Activated T-cell treated with anti-CD3 and anti-CD28 coated beads, Interleukin-2, amount 50 U/mL, for 72 hours (primary cell): ENCODE measurements around the gene DNAL1. TPM values are rescaled to one million over a fixed set of nuclear protein-coding genes. Genes with fewer than 3 reads are reported as not detected.
"Not testable (repeated sequence)": the region's sequence is repeated elsewhere in the genome, so short reads cannot be mapped to it uniquely, and the experiment has no call there.

Source experiments
- ATAC-seq, 2 donors: fragments of 150-1000 bp; cut with Tn5 transposase; replicated peaks in 1 of 2; 2 replicates each; pipeline ENCODE4 v1.10.0; 2021; ENCODE audit warnings: moderate library complexity in 2 of 2, mild to moderate bottlenecking in 1 of 2
- DNase-seq, 2 donors: peaks; one replicate each; pipeline ENCODE4 v3.0.0; 2021 to 2022; ENCODE audit warnings: mixed read lengths in 1 of 2
- H3K27ac Mint-ChIP-seq: one replicate; pipeline ENCODE4 v1.8.0; 2022; ENCODE audit warnings: mild to moderate bottlenecking, moderate library complexity, mixed read lengths
- H3K27me3 Mint-ChIP-seq: one replicate; pipeline ENCODE4 v1.8.0; 2022; ENCODE audit warnings: low read depth, mixed read lengths
- H3K36me3 Mint-ChIP-seq, 2 donors: one replicate each; pipeline ENCODE4 v1.8.0; 2022; ENCODE audit warnings: mixed read lengths in 2 of 2, mild to moderate bottlenecking in 1 of 2; ENCODE audit not compliant: insufficient read depth in 2 of 2
- H3K4me1 Mint-ChIP-seq: one replicate; pipeline ENCODE4 v1.8.0; 2022; ENCODE audit warnings: low read depth, mixed read lengths
- H3K4me3 Mint-ChIP-seq, 2 donors: one replicate each; pipeline ENCODE4 v1.8.0; 2022; ENCODE audit warnings: mild to moderate bottlenecking in 2 of 2, mixed read lengths in 2 of 2, moderate library complexity in 2 of 2
- H3K9me3 Mint-ChIP-seq, 2 donors: one replicate each; pipeline ENCODE4 v1.8.0; 2022; ENCODE audit warnings: mixed read lengths in 2 of 2
- total RNA-seq, 2 donors: library from RNA; stranded (reverse); gene quantifications; one replicate each; pipeline ENCODE4 v1.2.3, GENCODE V29; 2022

DNAL1 gene
- total RNA-seq, 2 donors from 2014 or later = 6.8 to 8.3 TPM

DNA sequence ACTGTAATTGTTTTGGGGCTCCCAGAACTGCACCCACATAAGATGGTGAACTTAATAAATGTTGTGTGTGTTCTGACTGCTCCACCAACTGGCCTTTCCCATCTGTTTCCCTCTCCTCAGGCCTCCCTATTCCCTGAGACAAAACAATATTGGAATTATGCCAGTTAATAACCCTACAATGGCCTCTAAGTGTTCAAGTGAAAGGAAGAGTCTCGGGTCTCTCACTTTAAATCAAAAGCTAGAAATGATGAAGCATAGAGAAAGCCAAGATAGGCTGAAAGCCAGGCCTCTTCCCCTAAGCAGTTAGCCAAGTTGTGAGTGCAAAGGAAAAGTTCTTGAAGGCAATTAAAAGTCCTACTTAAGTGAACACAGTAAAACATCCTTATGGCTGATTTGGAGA, 19.1 kb upstream of the DNAL1 start:
- no peak for ATAC-seq
- Mint-ChIP-seq H3K4me3 (no peak overlapping the region), H3K36me3 (no peaks in the 10 kb centered on the region), H3K4me1 (peaks cover 7% of the 10 kb centered on the region), H3K27ac (no peak overlapping the region), H3K9me3 (no peaks in the 10 kb centered on the region), H3K27me3 (no peaks in the 10 kb centered on the region)
- no peak for DNase-seq

DNA sequence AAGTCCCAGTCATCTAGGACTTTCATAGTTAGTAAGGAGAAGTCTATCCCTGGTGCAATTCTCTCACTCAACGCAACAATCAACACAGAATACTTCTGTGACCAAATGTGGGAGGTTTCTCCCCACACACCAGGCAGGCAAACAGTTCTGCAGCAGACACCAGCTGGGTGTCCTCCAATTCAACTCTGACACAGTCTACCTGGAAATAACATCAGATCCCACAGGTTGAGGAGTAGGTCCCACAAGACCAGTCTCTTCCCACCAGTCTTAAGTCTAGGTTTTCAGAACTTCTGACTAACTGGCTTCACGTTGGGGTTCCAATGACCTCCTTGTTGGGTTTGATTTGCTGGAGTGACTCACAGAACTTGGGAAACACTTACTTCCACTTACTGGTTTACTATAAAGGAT, 17.6 kb upstream of the DNAL1 start:
- Mint-ChIP-seq H3K9me3 (no peaks in the 10 kb centered on the region), H3K27me3 (no peaks in the 10 kb centered on the region), H3K4me3 (no peak overlapping the region), H3K36me3 (no peaks in the 10 kb centered on the region), H3K4me1 (peaks cover 7% of the 10 kb centered on the region), H3K27ac (no peak overlapping the region)
- DNase-seq (peak in 1 of 2 donors; percentile 11), ATAC-seq (peak; percentile 69 to 87)

- Mint-ChIP-seq H3K4me1 (peaks cover 20% of the 10 kb centered on the region), H3K27ac (no peak overlapping the region), H3K27me3 (no peaks in the 10 kb centered on the region), H3K9me3 (no peaks in the 10 kb centered on the region), H3K36me3 (no peaks in the 10 kb centered on the region), H3K4me3 (no peak overlapping the region)
- ATAC-seq = no peak
- no peak for DNase-seq
Observed at GRCh38 chr14:73630009-73630780, 14.6 kb upstream of the DNAL1 start.

- DNase-seq (peak; percentile 62 to 71), ATAC-seq (peak; percentile 86 to 90)
- H3K9me3 Mint-ChIP-seq = no peaks in the 10 kb centered on the region
- no peaks in the 10 kb centered on the region for H3K36me3 Mint-ChIP-seq
- no peaks in the 10 kb centered on the region for H3K27me3 Mint-ChIP-seq
- H3K4me3 Mint-ChIP-seq = peak overlapping the region; percentile 75 to 84
- peaks cover 13% of the 10 kb centered on the region for H3K4me1 Mint-ChIP-seq
- no peak overlapping the region for H3K27ac Mint-ChIP-seq
Observed at GRCh38 chr14:73633116-73634010, 11.4 kb upstream of the DNAL1 start.

GRCh38 chr14:73634011-73634833, 10.6 kb upstream of the DNAL1 start:
- DNase-seq (peak in 1 of 2 donors; percentile 13), ATAC-seq (peak; percentile 27 to 40)
- H3K27me3 Mint-ChIP-seq = no peaks in the 10 kb centered on the region
- no peaks in the 10 kb centered on the region for H3K36me3 Mint-ChIP-seq
- H3K9me3 Mint-ChIP-seq = no peaks in the 10 kb centered on the region
- H3K4me3 Mint-ChIP-seq = peak overlapping the region; percentile 75 to 84
- H3K4me1 Mint-ChIP-seq = peaks cover 17% of the 10 kb centered on the region
- H3K27ac Mint-ChIP-seq = no peak overlapping the region

GRCh38 chr14:73636355-73636754, 8.4 kb upstream of the DNAL1 start:
- H3K36me3 Mint-ChIP-seq, H3K4me3 Mint-ChIP-seq, H3K27ac Mint-ChIP-seq, H3K27me3 Mint-ChIP-seq, H3K9me3 Mint-ChIP-seq, ATAC-seq, DNase-seq: not testable (repeated sequence)
- H3K4me1 Mint-ChIP-seq = peaks cover 24% of the 10 kb centered on the region

GRCh38 chr14:73637830-73638229, 7.0 kb upstream of the DNAL1 start:
- H3K4me3 Mint-ChIP-seq = no peak overlapping the region
- H3K4me1 Mint-ChIP-seq = peaks cover 24% of the 10 kb centered on the region
- H3K27me3 Mint-ChIP-seq = no peaks in the 10 kb centered on the region
- no peaks in the 10 kb centered on the region for H3K36me3 Mint-ChIP-seq
- no peak overlapping the region for H3K27ac Mint-ChIP-seq
- ATAC-seq (no peak), DNase-seq (no peak)
- H3K9me3 Mint-ChIP-seq = no peaks in the 10 kb centered on the region

DNA sequence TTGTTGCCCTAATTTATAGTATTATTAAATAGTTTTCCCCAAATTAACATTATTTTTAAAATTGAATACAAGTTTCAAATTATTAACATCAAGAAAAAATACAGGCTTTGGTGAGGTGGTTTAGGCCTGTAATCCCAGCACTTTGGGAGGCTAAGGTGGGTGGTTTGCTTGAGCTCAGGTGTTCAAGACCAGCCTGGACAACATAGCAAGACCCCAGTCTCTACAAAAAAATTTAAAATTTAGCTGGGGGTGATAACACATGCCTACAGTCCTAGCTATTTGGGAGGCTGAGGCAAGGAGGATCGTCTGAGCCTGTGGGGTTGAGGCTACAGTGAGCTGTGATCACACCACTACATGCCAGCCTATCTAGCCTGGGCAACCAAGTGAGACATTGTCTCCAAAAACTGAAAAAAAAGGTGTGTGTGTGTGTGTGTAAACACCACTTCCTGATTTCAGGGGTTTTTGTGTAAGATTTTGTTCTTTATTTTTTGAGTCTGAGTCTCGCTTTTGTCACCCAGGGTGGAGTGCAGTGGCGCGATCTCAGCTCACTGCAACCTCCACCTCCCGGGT, 3.9 kb upstream of the DNAL1 start:
- peaks cover 28% of the 10 kb centered on the region for H3K4me1 Mint-ChIP-seq
- ATAC-seq = no peak
- no peaks in the 10 kb centered on the region for H3K27me3 Mint-ChIP-seq
- no peak for DNase-seq
- H3K4me3 Mint-ChIP-seq = no peak overlapping the region
- H3K36me3 Mint-ChIP-seq = no peaks in the 10 kb centered on the region
- H3K9me3 Mint-ChIP-seq = no peaks in the 10 kb centered on the region
- no peak overlapping the region for H3K27ac Mint-ChIP-seq

GRCh38 chr14:73645248-73645610, 443 bp downstream of the DNAL1 start:
- DNase-seq (no peak), ATAC-seq (no peak)
- H3K27me3 Mint-ChIP-seq = no peaks in the 10 kb centered on the region
- H3K9me3 Mint-ChIP-seq = no peaks in the 10 kb centered on the region
- no peaks in the 10 kb centered on the region for H3K36me3 Mint-ChIP-seq
- H3K27ac Mint-ChIP-seq = peak overlapping the region; percentile 93
- H3K4me3 Mint-ChIP-seq = peak overlapping the region; percentile 89 to 94
- peaks cover 18% of the 10 kb centered on the region for H3K4me1 Mint-ChIP-seq

DNA sequence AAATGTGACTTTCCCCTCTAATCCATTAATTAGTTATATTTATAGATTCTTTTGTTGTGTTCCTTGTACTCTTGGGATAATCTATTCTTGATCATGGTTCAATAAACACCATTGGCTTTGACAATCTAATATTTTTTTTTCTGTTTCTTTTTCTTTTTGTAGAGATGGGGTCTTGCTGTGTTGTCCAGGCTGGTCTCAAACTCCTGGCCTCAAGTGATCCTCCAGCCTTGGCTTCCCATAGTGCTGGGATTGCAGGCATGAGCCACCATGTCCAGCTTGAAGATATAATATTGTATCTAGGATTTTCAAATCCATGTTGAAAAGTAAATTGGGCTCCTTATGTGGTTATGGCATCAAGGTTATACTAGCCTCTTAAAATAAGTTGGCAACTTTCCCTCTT, 6.2 kb downstream of the DNAL1 start:
- Mint-ChIP-seq H3K27ac (no peak overlapping the region), H3K4me3 (no peak overlapping the region), H3K4me1 (no peaks in the 10 kb centered on the region), H3K36me3 (peaks cover 1 to 2% of the 10 kb centered on the region in 2 donors), H3K9me3 (no peaks in the 10 kb centered on the region), H3K27me3 (no peaks in the 10 kb centered on the region)
- DNase-seq (no peak), ATAC-seq (no peak)

GRCh38 chr14:73655851-73656250, 11.1 kb downstream of the DNAL1 start:
- ATAC-seq = no peak
- H3K27ac Mint-ChIP-seq = no peak overlapping the region
- DNase-seq = no peak
- no peaks in the 10 kb centered on the region for H3K9me3 Mint-ChIP-seq
- H3K4me1 Mint-ChIP-seq = no peaks in the 10 kb centered on the region
- H3K4me3 Mint-ChIP-seq = no peak overlapping the region
- peaks cover 1 to 2% of the 10 kb centered on the region in 2 donors for H3K36me3 Mint-ChIP-seq
- no peaks in the 10 kb centered on the region for H3K27me3 Mint-ChIP-seq

DNA sequence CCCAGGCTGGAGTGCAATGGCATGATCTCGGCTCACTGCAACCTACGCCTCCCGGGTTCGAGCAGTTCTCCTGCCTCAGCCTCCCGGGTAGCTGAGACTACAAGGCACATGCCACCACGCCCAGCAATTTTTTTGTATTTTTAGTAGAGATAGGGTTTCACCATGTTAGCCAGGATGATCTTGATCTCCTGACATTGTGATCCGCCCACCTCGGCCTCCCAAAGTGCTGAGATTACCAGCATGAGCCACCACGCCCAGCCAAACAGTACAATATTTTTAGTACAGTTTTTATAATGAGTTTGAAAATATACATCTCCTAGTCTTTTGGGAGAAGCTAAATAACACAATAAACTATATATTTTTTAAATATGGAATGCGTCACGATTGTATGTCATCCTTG, 14.4 kb downstream of the DNAL1 start:
- not testable (repeated sequence) for H3K9me3 Mint-ChIP-seq, ATAC-seq, DNase-seq, H3K27me3 Mint-ChIP-seq, H3K4me3 Mint-ChIP-seq, H3K4me1 Mint-ChIP-seq, H3K27ac Mint-ChIP-seq, H3K36me3 Mint-ChIP-seq
